ENCODE data around the gene SLC13A2. TPM values are rescaled to one million over a fixed set of nuclear protein-coding genes. Genes with fewer than 3 reads are reported as not detected.
"Not testable (repeated sequence)": the region's sequence is repeated elsewhere in the genome, so short reads cannot be mapped to it uniquely, and the experiment has no call there.

Gene SLC13A2
- polyA plus RNA-seq, 1 donor from 2014 or later = not detected

GRCh38 chr17:28466521-28467048 is 6.9 kb upstream of the SLC13A2 start:
- Mint-ChIP-seq H3K27me3 (peaks cover 11% of the 10 kb centered on the region), H3K4me1 (peaks cover 0 to 6% (median 1%) of the 10 kb centered on the region in 3 donors), H3K9me3 (no peaks in the 10 kb centered on the region), H3K27ac (no peak overlapping the region), H3K4me3 (no peak overlapping the region), H3K36me3 (no peaks in the 10 kb centered on the region)

- H3K9me3 Mint-ChIP-seq = no peaks in the 10 kb centered on the region
- no peak overlapping the region for H3K27ac Mint-ChIP-seq
- peaks cover 11% of the 10 kb centered on the region for H3K27me3 Mint-ChIP-seq
- peak overlapping the region in 1 of 4 donors; percentile 50 for H3K4me3 Mint-ChIP-seq
- no peaks in the 10 kb centered on the region for H3K36me3 Mint-ChIP-seq
- H3K4me1 Mint-ChIP-seq = peaks cover 1 to 6% (median 1%) of the 10 kb centered on the region in 3 donors
These were observed 5.9 kb upstream of the SLC13A2 start for GRCh38 chr17:28467456-28468025.

DNA sequence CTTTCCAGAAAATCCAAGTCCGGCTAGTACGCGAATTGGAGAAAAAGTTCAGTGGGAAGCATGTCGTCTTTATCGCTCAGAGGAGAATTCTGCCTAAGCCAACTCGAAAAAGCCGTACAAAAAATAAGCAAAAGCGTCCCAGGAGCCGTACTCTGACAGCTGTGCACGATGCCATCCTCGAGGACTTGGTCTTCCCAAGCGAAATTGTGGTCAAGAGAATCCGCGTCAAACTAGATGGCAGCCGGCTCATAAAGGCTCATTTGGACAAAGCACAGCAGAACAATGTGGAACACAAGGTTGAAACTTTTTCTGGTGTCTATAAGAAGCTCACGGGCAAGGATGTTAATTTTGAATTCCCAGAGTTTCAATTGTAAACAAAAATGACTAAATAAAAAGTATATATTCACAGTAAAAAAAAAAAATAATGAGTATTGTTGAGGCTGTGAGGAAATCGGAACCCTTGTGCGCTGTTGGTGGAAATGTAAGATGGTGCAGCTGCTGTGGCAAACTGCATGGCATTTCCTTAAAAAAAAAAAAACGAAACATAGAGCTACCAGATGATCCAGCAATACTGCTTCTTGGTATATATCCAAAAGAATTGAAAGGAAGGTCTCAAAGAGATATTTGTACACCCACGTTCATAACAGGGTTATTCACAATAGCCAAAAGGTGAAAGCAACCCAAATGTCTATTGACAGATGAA is 5.3 kb upstream of the SLC13A2 start:
- H3K36me3 Mint-ChIP-seq, H3K4me1 Mint-ChIP-seq, H3K4me3 Mint-ChIP-seq, H3K9me3 Mint-ChIP-seq, H3K27me3 Mint-ChIP-seq, H3K27ac Mint-ChIP-seq: not testable (repeated sequence)

- Mint-ChIP-seq H3K9me3 (no peaks in the 10 kb centered on the region), H3K36me3 (no peaks in the 10 kb centered on the region), H3K4me3 (no peak overlapping the region), H3K4me1 (peaks cover 1 to 6% (median 1%) of the 10 kb centered on the region in 3 donors), H3K27me3 (peaks cover 5% of the 10 kb centered on the region), H3K27ac (no peak overlapping the region)
These were observed 4.7 kb upstream of the SLC13A2 start for GRCh38 chr17:28468781-28469180.

DNA sequence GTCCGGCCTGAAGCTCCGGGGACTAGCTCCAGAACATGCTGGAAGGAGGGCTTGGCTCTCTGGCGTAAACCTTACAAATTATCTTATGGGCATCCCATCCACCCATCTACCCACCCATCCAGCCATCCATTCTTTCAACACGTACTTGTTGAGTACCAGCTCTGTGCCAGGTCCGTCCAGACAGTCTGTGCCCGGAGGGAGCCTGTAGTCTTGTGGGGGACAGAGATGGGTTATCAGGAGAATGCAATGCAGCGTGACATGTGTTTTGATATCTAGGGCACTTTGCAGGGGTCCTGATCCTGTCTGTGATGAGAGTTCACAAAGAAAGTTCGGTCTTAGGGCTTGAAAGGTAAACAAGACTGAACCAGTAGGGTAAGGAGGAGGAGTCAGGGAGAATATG is 4.1 kb upstream of the SLC13A2 start:
- H3K27ac Mint-ChIP-seq = no peak overlapping the region
- peaks cover 1 to 6% (median 1%) of the 10 kb centered on the region in 3 donors for H3K4me1 Mint-ChIP-seq
- peaks cover 5% of the 10 kb centered on the region for H3K27me3 Mint-ChIP-seq
- no peak overlapping the region for H3K4me3 Mint-ChIP-seq
- H3K36me3 Mint-ChIP-seq = no peaks in the 10 kb centered on the region
- no peaks in the 10 kb centered on the region for H3K9me3 Mint-ChIP-seq

DNA sequence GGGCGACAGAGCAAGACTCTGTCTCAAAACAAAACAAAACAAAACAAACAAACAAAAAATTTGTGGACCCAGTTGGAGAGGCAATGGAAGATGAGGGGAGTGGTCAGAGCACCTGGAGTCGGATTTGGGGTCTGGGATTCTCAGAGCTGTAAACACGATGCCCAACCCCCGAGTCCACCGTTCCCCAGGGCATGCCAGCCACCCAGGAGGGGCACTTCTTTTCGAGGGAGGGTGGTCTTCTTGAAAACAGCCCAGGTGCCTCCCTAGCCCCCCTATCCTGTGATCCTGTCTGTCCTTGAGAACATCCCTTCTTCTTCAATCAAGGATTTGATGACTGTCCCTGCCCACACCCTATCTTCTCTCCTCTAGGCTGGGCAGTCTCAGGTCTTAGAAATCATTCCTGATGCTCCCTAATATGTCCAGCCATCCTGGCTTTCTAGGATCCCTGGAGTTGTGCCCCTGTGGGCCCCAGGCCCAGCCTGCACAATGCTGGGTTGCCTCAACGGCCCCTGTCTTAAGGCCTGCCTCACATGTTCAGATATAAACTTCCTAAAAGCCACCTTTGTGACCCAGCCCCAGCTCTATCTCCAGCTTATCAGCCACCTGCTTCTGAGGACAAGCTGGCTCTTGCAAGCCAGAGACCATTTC is 3.1 kb upstream of the SLC13A2 start:
- H3K9me3 Mint-ChIP-seq = no peaks in the 10 kb centered on the region
- H3K27me3 Mint-ChIP-seq = peaks cover 5% of the 10 kb centered on the region
- no peak overlapping the region for H3K27ac Mint-ChIP-seq
- H3K4me3 Mint-ChIP-seq = peak overlapping the region in 1 of 4 donors; percentile 24
- peaks cover 1 to 6% (median 1%) of the 10 kb centered on the region in 3 donors for H3K4me1 Mint-ChIP-seq
- no peaks in the 10 kb centered on the region for H3K36me3 Mint-ChIP-seq

DNA sequence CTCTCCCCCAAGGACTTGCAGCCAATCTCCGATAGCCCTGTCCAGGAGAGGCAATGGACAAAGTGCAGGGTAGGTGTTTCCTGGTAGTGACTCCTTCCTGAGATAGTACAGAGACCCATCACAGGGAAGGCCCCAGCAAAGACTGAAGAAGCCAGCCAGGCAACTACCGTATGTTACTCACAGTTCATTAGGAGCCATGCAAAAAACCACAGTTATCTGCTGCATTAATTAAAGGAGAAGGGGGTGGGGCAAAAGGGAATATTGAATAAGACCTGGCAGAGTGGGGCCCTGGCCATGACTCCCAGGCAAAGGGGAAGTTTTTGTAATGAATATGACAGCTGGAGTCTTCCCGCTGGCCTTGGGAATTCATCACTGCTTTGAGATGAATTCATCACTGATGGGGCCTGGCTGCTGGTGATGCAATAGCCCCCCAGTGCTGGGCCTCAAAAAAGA is 2.5 kb upstream of the SLC13A2 start:
- H3K36me3 Mint-ChIP-seq = no peaks in the 10 kb centered on the region
- no peak overlapping the region for H3K4me3 Mint-ChIP-seq
- H3K27ac Mint-ChIP-seq = no peak overlapping the region
- H3K27me3 Mint-ChIP-seq = peaks cover under 1% of the 10 kb centered on the region
- no peaks in the 10 kb centered on the region for H3K9me3 Mint-ChIP-seq
- peaks cover 1 to 6% (median 1%) of the 10 kb centered on the region in 3 donors for H3K4me1 Mint-ChIP-seq

GRCh38 chr17:28471531-28472342 is 1.7 kb upstream of the SLC13A2 start:
- Mint-ChIP-seq H3K9me3 (no peaks in the 10 kb centered on the region), H3K27me3 (peaks cover 3% of the 10 kb centered on the region), H3K36me3 (no peaks in the 10 kb centered on the region), H3K27ac (peak overlapping the region in 1 of 3 donors; percentile 20), H3K4me3 (no peak overlapping the region), H3K4me1 (peaks cover 1 to 6% (median 2%) of the 10 kb centered on the region in 3 donors)

DNA sequence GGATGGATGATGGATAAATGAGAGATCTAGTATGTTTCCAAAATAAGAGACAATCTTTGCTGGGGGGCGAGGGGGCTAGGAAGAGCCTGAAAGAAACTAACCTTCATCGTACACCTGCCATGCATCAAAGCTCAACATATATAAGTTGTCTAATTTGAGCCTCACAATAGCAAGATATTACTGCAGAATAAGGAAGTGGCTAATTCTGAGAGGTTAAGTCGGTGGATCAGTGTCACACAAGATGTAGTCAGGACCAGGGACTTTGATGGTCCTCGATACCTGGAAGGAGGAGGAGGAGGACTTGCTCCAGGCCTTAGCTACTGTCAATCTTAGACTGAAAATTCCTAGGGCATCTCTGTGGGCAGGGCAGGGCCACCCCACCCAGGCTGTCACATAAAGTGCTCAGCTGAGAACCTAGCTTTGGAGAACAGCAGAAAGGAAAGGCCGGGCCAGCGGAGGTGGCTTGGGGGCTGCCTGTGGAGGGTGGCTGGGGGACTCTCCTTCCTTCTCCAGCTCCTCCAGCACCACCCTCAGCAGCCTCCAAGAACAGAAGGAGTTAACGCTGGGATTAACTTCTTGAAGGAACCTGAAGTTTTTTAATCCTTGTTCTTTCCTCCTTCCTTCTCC is 460 bp upstream of the SLC13A2 start:
- H3K27me3 Mint-ChIP-seq = peaks cover 3% of the 10 kb centered on the region

DNA sequence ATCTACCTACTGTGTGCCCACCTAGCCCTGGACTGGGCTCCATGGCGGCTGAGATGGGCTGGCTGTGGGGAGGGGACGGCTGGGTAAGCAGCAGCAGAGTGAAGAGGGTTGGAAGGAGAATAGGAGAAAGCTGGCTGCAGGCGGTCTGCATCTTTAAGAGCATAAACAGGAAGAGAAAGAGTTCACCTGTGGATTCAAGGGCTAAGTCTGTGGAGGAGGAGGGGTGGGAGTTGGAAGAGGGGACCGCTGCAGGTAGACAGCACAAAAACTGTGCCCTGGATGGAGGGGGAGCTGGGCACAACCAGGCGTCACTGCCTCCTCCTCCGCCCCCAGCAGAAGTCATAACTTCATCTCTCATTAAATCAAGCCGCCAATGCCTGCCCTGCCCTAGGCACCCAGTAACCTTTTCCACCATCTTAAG is 677 bp downstream of the SLC13A2 start:
- no peak overlapping the region for H3K4me3 Mint-ChIP-seq

More for the DNA sequence above, 460 bp upstream of the SLC13A2 start:
- H3K36me3 Mint-ChIP-seq = no peaks in the 10 kb centered on the region
- H3K27ac Mint-ChIP-seq = no peak overlapping the region
- peak overlapping the region in 1 of 4 donors; percentile 81 for H3K4me3 Mint-ChIP-seq
- H3K9me3 Mint-ChIP-seq = no peaks in the 10 kb centered on the region
- peaks cover 1 to 6% (median 2%) of the 10 kb centered on the region in 3 donors for H3K4me1 Mint-ChIP-seq

DNA sequence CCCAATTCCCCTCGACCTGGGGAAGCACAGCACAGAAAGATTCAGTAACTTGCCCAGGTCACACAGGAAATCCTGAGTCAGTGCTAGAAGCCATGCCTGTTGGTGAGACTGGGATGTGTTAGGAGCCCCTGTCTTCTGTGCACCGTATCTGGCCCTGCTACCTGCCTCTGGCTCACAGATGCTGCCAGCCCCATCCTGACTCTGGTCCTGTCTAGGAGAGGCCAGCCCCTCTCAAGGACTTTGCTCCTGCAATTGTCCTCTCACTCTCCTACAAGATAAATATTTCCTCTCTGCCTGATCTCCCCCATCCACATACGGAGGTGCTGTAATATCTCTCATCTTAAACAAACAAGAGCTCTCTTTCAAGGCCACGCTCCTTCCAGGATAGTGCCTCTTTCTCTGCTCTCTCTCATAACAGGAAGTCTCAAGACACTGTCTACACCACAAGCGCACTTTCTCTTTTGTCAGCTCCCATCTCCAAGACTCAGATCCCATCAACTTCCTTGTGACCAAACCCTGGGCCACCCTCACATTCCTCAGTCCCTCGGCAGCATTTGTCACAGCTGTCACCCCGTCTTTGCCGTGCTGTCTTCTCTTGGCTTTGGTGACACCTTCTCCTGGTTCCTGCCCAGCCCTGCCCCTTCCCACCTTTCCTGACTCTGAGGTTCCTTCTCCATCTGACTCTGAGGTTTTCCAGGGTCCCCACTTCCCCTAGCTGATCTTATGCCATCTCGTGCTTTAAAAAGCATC is 1.9 kb downstream of the SLC13A2 start:
- Mint-ChIP-seq H3K4me1 (peaks cover 0 to 2% (median 0%) of the 10 kb centered on the region in 3 donors), H3K27ac (no peak overlapping the region), H3K36me3 (no peaks in the 10 kb centered on the region), H3K27me3 (peaks cover 3% of the 10 kb centered on the region), H3K4me3 (no peak overlapping the region), H3K9me3 (no peaks in the 10 kb centered on the region)

More for the DNA sequence above, 677 bp downstream of the SLC13A2 start:
- peaks cover 0 to 2% (median 0%) of the 10 kb centered on the region in 3 donors for H3K4me1 Mint-ChIP-seq
- H3K27me3 Mint-ChIP-seq = peaks cover 3% of the 10 kb centered on the region
- H3K9me3 Mint-ChIP-seq = no peaks in the 10 kb centered on the region
- no peaks in the 10 kb centered on the region for H3K36me3 Mint-ChIP-seq
- no peak overlapping the region for H3K27ac Mint-ChIP-seq

GRCh38 chr17:28476076-28476865 is 2.8 kb downstream of the SLC13A2 start:
- no peak overlapping the region for H3K4me3 Mint-ChIP-seq
- H3K4me1 Mint-ChIP-seq = peaks cover 0 to 2% (median 0%) of the 10 kb centered on the region in 3 donors
- H3K9me3 Mint-ChIP-seq = no peaks in the 10 kb centered on the region
- H3K27ac Mint-ChIP-seq = no peak overlapping the region
- peaks cover 3% of the 10 kb centered on the region for H3K27me3 Mint-ChIP-seq
- no peaks in the 10 kb centered on the region for H3K36me3 Mint-ChIP-seq

- Mint-ChIP-seq H3K36me3 (no peaks in the 10 kb centered on the region), H3K4me3 (no peak overlapping the region), H3K27me3 (peaks cover 3% of the 10 kb centered on the region), H3K4me1 (peaks cover 0 to 1% (median 0%) of the 10 kb centered on the region in 3 donors), H3K27ac (no peak overlapping the region), H3K9me3 (no peaks in the 10 kb centered on the region)
These were observed 4.5 kb downstream of the SLC13A2 start for GRCh38 chr17:28477928-28478327.

All from IgD-negative memory B cell (primary cell).